ENCODE measurements around the gene ZMYND11.
"Not testable (repeated sequence)": the region's sequence is repeated elsewhere in the genome, so short reads cannot be mapped to it uniquely, and the experiment has no call there.

The ZMYND11 gene

DNA sequence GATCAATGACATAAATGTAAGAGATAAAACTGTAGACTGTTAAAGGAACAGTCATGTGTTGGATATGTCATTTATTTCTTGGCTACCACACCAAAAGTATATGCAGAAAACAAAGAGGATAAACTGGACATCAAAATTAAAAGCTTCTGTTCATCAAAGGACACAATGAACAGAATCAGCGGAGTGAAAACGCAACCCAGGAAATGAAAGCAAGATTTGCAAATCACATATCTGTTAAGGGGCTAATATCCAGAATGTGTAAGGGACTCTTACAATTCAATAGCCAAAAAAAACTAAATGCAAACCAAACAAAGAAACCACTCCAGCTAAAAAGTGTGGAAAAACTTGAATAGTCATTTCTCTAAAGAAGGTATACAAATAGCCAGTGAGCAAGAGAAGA lies 164.3 kb downstream of the ZMYND11 start:
- Histone ChIP-seq H2AFZ (ENCODE audit: low read length) (no peak overlapping the region), H3K79me2 (ENCODE audit: insufficient read depth, low read length) (peaks cover 3% of the 10 kb centered on the region; the same call in 1 of the 2 replicates), H3F3A (ENCODE audit: insufficient read depth, low read length) (no peaks in the 10 kb centered on the region), H3K27me3 (ENCODE audit: insufficient read depth, low read length) (no peaks in the 10 kb centered on the region), H3K36me3 (ENCODE audit: insufficient read depth, low read length) (peaks cover 63% of the 10 kb centered on the region), H3K4me3 (ENCODE audit: low read depth, low read length, poor library complexity, severe bottlenecking) (peak overlapping the region; percentile 8), H3K9me2 (ENCODE audit: low read depth, low read length) (no peaks in the 10 kb centered on the region), H3K4me1 (ENCODE audit: insufficient read depth, low read length, severe bottlenecking) (peaks cover 59% of the 10 kb centered on the region), H3K9ac (ENCODE audit: low read length) (peak overlapping the region; percentile 31), H3K9me3 (ENCODE audit: low read length) (no peaks in the 10 kb centered on the region), H3K27ac (ENCODE audit: low read depth, low read length, poor library complexity, severe bottlenecking) (peak overlapping the region; percentile 89), H3K4me2 (ENCODE audit: low read length) (peak overlapping the region; percentile 55), H4K20me1 (ENCODE audit: insufficient read depth, low read length) (no peaks in the 10 kb centered on the region)
- TF ChIP-seq EZH2 (IDR thresholded peaks at IDR 0.05; ENCODE audit: borderline replicate concordance, low read length) (no peak), CTCF (IDR thresholded peaks at IDR 0.05; ENCODE audit: low read length) (no peak)

DNA sequence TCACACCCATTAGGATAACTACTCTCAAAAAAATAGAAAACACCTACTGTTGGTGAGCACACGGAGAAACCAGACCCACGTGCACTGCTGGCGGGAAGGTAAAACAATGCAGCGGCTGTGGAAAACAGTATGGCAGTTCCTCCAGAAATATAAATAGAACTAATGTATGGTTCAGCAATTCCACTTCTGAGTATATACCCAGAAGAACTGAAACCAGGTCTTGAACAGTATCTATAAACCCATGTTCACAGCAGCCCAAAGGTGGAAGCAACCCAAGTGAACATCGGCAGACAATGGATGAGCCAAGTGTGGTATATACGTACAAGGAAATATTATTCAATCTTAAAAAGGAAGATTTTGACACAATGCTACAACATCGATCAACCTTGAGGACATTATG lies 164.7 kb downstream of the ZMYND11 start:
- Histone ChIP-seq H3K9ac (ENCODE audit: low read length) (peak overlapping the region; percentile 47), H4K20me1 (ENCODE audit: insufficient read depth, low read length) (no peaks in the 10 kb centered on the region), H3K79me2 (ENCODE audit: insufficient read depth, low read length) (peaks cover 3% of the 10 kb centered on the region; the same call in 1 of the 2 replicates), H3K4me1 (ENCODE audit: insufficient read depth, low read length, severe bottlenecking) (peaks cover 55% of the 10 kb centered on the region), H3F3A (ENCODE audit: insufficient read depth, low read length) (no peaks in the 10 kb centered on the region), H2AFZ (ENCODE audit: low read length) (no peak overlapping the region), H3K9me2 (ENCODE audit: low read depth, low read length) (no peaks in the 10 kb centered on the region), H3K36me3 (ENCODE audit: insufficient read depth, low read length) (peaks cover 68% of the 10 kb centered on the region), H3K4me3 (ENCODE audit: low read depth, low read length, poor library complexity, severe bottlenecking) (peak overlapping the region; percentile 8), H3K9me3 (ENCODE audit: low read length) (no peaks in the 10 kb centered on the region), H3K27me3 (ENCODE audit: insufficient read depth, low read length) (no peaks in the 10 kb centered on the region), H3K27ac (ENCODE audit: low read depth, low read length, poor library complexity, severe bottlenecking) (peak overlapping the region; percentile 89), H3K4me2 (ENCODE audit: low read length) (peak overlapping the region; percentile 55)
- TF ChIP-seq CTCF (IDR thresholded peaks at IDR 0.05; ENCODE audit: low read length) (no peak), EZH2 (IDR thresholded peaks at IDR 0.05; ENCODE audit: borderline replicate concordance, low read length) (no peak)

GRCh38 chr10:300580-300979 lies 165.3 kb downstream of the ZMYND11 start:
- H3K9me3 ChIP-seq (ENCODE audit: low read length); H3K27me3 ChIP-seq (ENCODE audit: insufficient read depth, low read length); H3K9me2 ChIP-seq (ENCODE audit: low read depth, low read length); H3F3A ChIP-seq (ENCODE audit: insufficient read depth, low read length); H4K20me1 ChIP-seq (ENCODE audit: insufficient read depth, low read length); H3K4me3 ChIP-seq (ENCODE audit: low read depth, low read length, poor library complexity, severe bottlenecking); H2AFZ ChIP-seq (ENCODE audit: low read length); H3K79me2 ChIP-seq (ENCODE audit: insufficient read depth, low read length): not testable (repeated sequence)
- H3K9ac ChIP-seq (ENCODE audit: low read length): peak overlapping the region; percentile 47; the same call in 1 of the 2 replicates
- H3K4me2 ChIP-seq (ENCODE audit: low read length): peak overlapping the region; percentile 55; the same call in 1 of the 2 replicates
- H3K27ac ChIP-seq (ENCODE audit: low read depth, low read length, poor library complexity, severe bottlenecking): peak overlapping the region; percentile 89
- H3K4me1 ChIP-seq (ENCODE audit: insufficient read depth, low read length, severe bottlenecking): peaks cover 53% of the 10 kb centered on the region
- peaks cover 74% of the 10 kb centered on the region for H3K36me3 ChIP-seq (ENCODE audit: insufficient read depth, low read length)

GRCh38 chr10:301536-301935 lies 166.3 kb downstream of the ZMYND11 start:
- Histone ChIP-seq H3K36me3 (ENCODE audit: insufficient read depth, low read length) (peaks cover 82% of the 10 kb centered on the region), H3F3A (ENCODE audit: insufficient read depth, low read length) (no peaks in the 10 kb centered on the region), H2AFZ (ENCODE audit: low read length) (no peak overlapping the region), H3K79me2 (ENCODE audit: insufficient read depth, low read length) (peaks cover 3% of the 10 kb centered on the region; the same call in 1 of the 2 replicates), H3K4me2 (ENCODE audit: low read length) (no peak overlapping the region; the same call in 1 of the 2 replicates), H3K4me1 (ENCODE audit: insufficient read depth, low read length, severe bottlenecking) (peaks cover 60% of the 10 kb centered on the region), H3K9ac (ENCODE audit: low read length) (no peak overlapping the region; the same call in 1 of the 2 replicates), H3K9me3 (ENCODE audit: low read length) (no peaks in the 10 kb centered on the region), H3K9me2 (ENCODE audit: low read depth, low read length) (no peaks in the 10 kb centered on the region), H3K27me3 (ENCODE audit: insufficient read depth, low read length) (no peaks in the 10 kb centered on the region), H3K4me3 (ENCODE audit: low read depth, low read length, poor library complexity, severe bottlenecking) (no peak overlapping the region), H4K20me1 (ENCODE audit: insufficient read depth, low read length) (no peaks in the 10 kb centered on the region), H3K27ac (ENCODE audit: low read depth, low read length, poor library complexity, severe bottlenecking) (peak overlapping the region; percentile 89)
- TF ChIP-seq EZH2 (IDR thresholded peaks at IDR 0.05; ENCODE audit: borderline replicate concordance, low read length): no peak
- no peak for TF ChIP-seq CTCF (IDR thresholded peaks at IDR 0.05; ENCODE audit: low read length)

Measured in OCI-LY1 (cell line).